ENCODE results near the gene PKNOX1. TPM values are rescaled to one million over a fixed set of nuclear protein-coding genes. Genes with fewer than 3 reads are reported as not detected.
A peak's percentile ranks its signal among the peaks of the same experiment; 100 is the strongest.
"Not testable (repeated sequence)": the region's sequence is repeated elsewhere in the genome, so short reads cannot be mapped to it uniquely, and the experiment has no call there.

Gene PKNOX1
- total and polyA plus RNA-seq, 2 experiments from 2014 or later, result 29.9 to 76.7 TPM

- not testable (repeated sequence) for H3K36me3 ChIP-seq (ENCODE audit: insufficient read depth); H3K27me3 ChIP-seq (ENCODE audit: insufficient read depth); H3K4me2 ChIP-seq; H3K4me1 Mint-ChIP-seq; H3K9me3 Mint-ChIP-seq; H3K79me2 ChIP-seq (replicated peaks; ENCODE audit: insufficient read depth); H3F3A ChIP-seq (replicated peaks; ENCODE audit: low read depth); DNase-seq (ENCODE audit: low spot score); H3K9me2 ChIP-seq (ENCODE audit: insufficient read depth); H4K20me1 ChIP-seq (replicated peaks; ENCODE audit: insufficient read depth); H3K27ac ChIP-seq (ENCODE audit: low read depth); H3K4me1 ChIP-seq (ENCODE audit: insufficient read depth); H2AFZ ChIP-seq; H3K36me3 Mint-ChIP-seq (ENCODE audit: low read depth); H3K4me3 ChIP-seq; H3K27me3 Mint-ChIP-seq (ENCODE audit: insufficient read depth, low read depth, poor library complexity); ATAC-seq
- Mint-ChIP-seq H3K27ac (peak overlapping the region; percentile 78; the same call in 1 of the 2 replicates), H3K4me3 (peak overlapping the region; percentile 35; the same call in 1 of the 3 replicates)
Measured at GRCh38 chr21:43043291-43043690, 68.9 kb downstream of the PKNOX1 start.

- H4K20me1 ChIP-seq (replicated peaks; ENCODE audit: insufficient read depth); H3K9me2 ChIP-seq (ENCODE audit: insufficient read depth); H3K36me3 ChIP-seq (ENCODE audit: insufficient read depth); H3K27ac ChIP-seq (ENCODE audit: low read depth); H3K27me3 Mint-ChIP-seq (ENCODE audit: insufficient read depth, low read depth, poor library complexity); H3K36me3 Mint-ChIP-seq (ENCODE audit: low read depth); H3K4me3 Mint-ChIP-seq; H3K4me1 Mint-ChIP-seq; H3K4me1 ChIP-seq (ENCODE audit: insufficient read depth); H3K27ac Mint-ChIP-seq; H3K27me3 ChIP-seq (ENCODE audit: insufficient read depth); H3F3A ChIP-seq (replicated peaks; ENCODE audit: low read depth); H3K9me3 Mint-ChIP-seq; H3K4me3 ChIP-seq; H3K79me2 ChIP-seq (replicated peaks; ENCODE audit: insufficient read depth); DNase-seq (ENCODE audit: low spot score); H2AFZ ChIP-seq; H3K4me2 ChIP-seq: not testable (repeated sequence)
- ATAC-seq, result peak; percentile 36
- TF ChIP-seq CTCF (conservative IDR thresholded peaks at IDR 0.05; ENCODE audit: low read depth in 2 of 2), result peak in 1 of 2 experiments; percentile 15; a peak in 1 of 4 replicates
Measured at GRCh38 chr21:43044547-43044946, 70.2 kb downstream of the PKNOX1 start.

GRCh38 chr21:43045165-43045875, 71.0 kb downstream of the PKNOX1 start:
- H3K4me3 Mint-ChIP-seq; H3K27me3 Mint-ChIP-seq (ENCODE audit: insufficient read depth, low read depth, poor library complexity); H4K20me1 ChIP-seq (replicated peaks; ENCODE audit: insufficient read depth); H3K4me1 ChIP-seq (ENCODE audit: insufficient read depth); H3K4me2 ChIP-seq; H3F3A ChIP-seq (replicated peaks; ENCODE audit: low read depth); H3K36me3 ChIP-seq (ENCODE audit: insufficient read depth); H3K4me3 ChIP-seq; H3K9me2 ChIP-seq (ENCODE audit: insufficient read depth); H3K79me2 ChIP-seq (replicated peaks; ENCODE audit: insufficient read depth); H3K9me3 Mint-ChIP-seq; H3K27me3 ChIP-seq (ENCODE audit: insufficient read depth); H3K36me3 Mint-ChIP-seq (ENCODE audit: low read depth); H2AFZ ChIP-seq; DNase-seq (ENCODE audit: low spot score); H3K4me1 Mint-ChIP-seq; H3K27ac ChIP-seq (ENCODE audit: low read depth): not testable (repeated sequence)
- peak overlapping the region; percentile 61; the same call in 1 of the 2 replicates for H3K27ac Mint-ChIP-seq
- TF ChIP-seq CTCF (conservative IDR thresholded peaks at IDR 0.05; ENCODE audit: low read depth in 2 of 2), result peak in 1 of 2 experiments; percentile 9; a peak in 1 of 4 replicates
- peak; percentile 53 for ATAC-seq

Data from GM23338 (cell line).